Smooth muscle cell (in vitro differentiated cells): ENCODE results near the gene OR2T35. TPM values are rescaled to one million over a fixed set of nuclear protein-coding genes. Genes with fewer than 3 reads are reported as not detected.

Experiments
- DNase-seq: peaks from one replicate; lab custom pipeline; 2025; ENCODE audit not compliant: unreplicated experiment; lab: John Stamatoyannopoulos, UW
- H2AFZ ChIP-seq: fragments of 200-600 bp; sonication (generic); 2 replicates; pipeline ENCODE4 v1.6.0; 2016; ENCODE audit warnings: antibody characterized with exemption, low read depth, mild to moderate bottlenecking
- H3F3A ChIP-seq: fragments of 200-600 bp; sonication (generic); 2 replicates; pipeline ENCODE4 v1.6.0; 2017; ENCODE audit warnings: antibody characterized with exemption, low read depth
- H3K27ac ChIP-seq: fragments of 200-600 bp; sonication (generic); 2 replicates; pipeline ENCODE4 v1.5.1; 2016; ENCODE audit warnings: low read depth, mild to moderate bottlenecking
- H3K27me3 ChIP-seq: fragments of 200-600 bp; sonication (generic); 2 replicates; pipeline ENCODE4 v1.6.1; 2016; ENCODE audit warnings: low read depth, mild to moderate bottlenecking
- H3K36me3 ChIP-seq: fragments of 200-600 bp; sonication (generic); 2 replicates; pipeline ENCODE4 v1.5.1; 2016; ENCODE audit warnings: low read depth
- H3K4me1 ChIP-seq: fragments of 200-600 bp; sonication (generic); 2 replicates; pipeline ENCODE4 v1.5.1; 2016; ENCODE audit warnings: low read depth
- H3K4me2 ChIP-seq: fragments of 200-600 bp; sonication (generic); 2 replicates; pipeline ENCODE4 v1.6.0; 2016; ENCODE audit warnings: mild to moderate bottlenecking
- H3K4me3 ChIP-seq: fragments of 200-600 bp; sonication (generic); 2 replicates; pipeline ENCODE4 v1.5.1; 2016; ENCODE audit warnings: mild to moderate bottlenecking
- H3K79me2 ChIP-seq: fragments of 200-600 bp; sonication (generic); 2 replicates; pipeline ENCODE4 v1.6.0; 2016; ENCODE audit warnings: low read depth, mild to moderate bottlenecking
- H3K9ac ChIP-seq: fragments of 200-600 bp; sonication (generic); 2 replicates; pipeline ENCODE4 v1.6.0; 2016; ENCODE audit warnings: low read depth
- H3K9me3 ChIP-seq: fragments of 200-600 bp; sonication (generic); replicated peaks from 2 replicates; pipeline ENCODE4 v1.5.1; 2016; ENCODE audit warnings: low read depth
- H4K20me1 ChIP-seq: fragments of 200-600 bp; sonication (generic); 2 replicates; pipeline ENCODE4 v1.6.0; 2016; ENCODE audit warnings: low read depth
- WGBS: methylation state at CpG from one replicate; pipeline ENCODE4 v1.1.7; 2016; ENCODE audit warnings: low lambda C conversion rate; 5-methylcytosine and 5-hydroxymethylcytosine counted together
- polyA plus RNA-seq: library from polyadenylated mRNA; unstranded; fragments of >200 nt; fragmentation: Nextera tagmentation; extraction: Ambion mirVana; gene quantifications from 2 replicates; pipeline ENCODE4 v1.2.1, GENCODE V29; 2016
- total RNA-seq: library from RNA; depleted of rRNA; stranded (reverse); fragments of >200 nt; gene quantifications from 2 replicates; pipeline ENCODE4 v1.2.3, GENCODE V29; 2014
- TF ChIP-seq, protein P1 (sequence below): fragments of 200-600 bp; sonication (generic); IDR thresholded peaks from 2 replicates; pipeline ENCODE4 v1.5.1; 2017; ENCODE audit warnings: borderline replicate concordance, mild to moderate bottlenecking, antibody characterized with exemption; ENCODE audit not compliant: insufficient read depth, poor library complexity, severe bottlenecking

The OR2T35 gene
- total and polyA plus RNA-seq, 2 experiments from 2014 or later, result not detected

DNA sequence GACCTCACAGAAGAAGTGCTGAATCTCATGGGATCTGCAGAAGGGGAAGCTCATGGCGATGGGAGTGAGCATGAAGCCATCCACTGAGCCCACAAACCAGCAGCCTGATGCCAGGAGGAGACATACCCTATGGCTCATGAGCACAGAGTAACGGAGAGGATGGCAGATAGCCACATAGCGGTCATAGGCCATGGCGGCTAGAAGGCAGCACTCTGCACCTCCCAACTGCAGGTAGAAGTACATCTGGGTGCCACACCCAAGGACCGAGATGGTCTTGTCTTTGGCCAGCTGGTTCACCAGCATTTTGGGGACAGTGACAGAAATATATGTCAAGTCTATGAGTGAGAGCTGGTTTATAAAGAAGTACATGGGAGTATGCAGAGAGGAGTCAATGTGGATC lies 51.9 kb downstream of the OR2T35 start:
- H3K27ac ChIP-seq, result no peak overlapping the region
- H3K4me2 ChIP-seq, result no peak overlapping the region
- H3K27me3 ChIP-seq, result no peaks in the 10 kb centered on the region
- no peak overlapping the region for H3K9ac ChIP-seq
- no peaks in the 10 kb centered on the region for H3F3A ChIP-seq
- no peaks in the 10 kb centered on the region for H4K20me1 ChIP-seq
- no peak overlapping the region for H3K4me3 ChIP-seq
- WGBS, result 56% methylated on average over 5 of the region's 5 CpGs
- no peak overlapping the region for H2AFZ ChIP-seq
- no peak for DNase-seq
- no peaks in the 10 kb centered on the region for H3K36me3 ChIP-seq
- H3K9me3 ChIP-seq, result peaks cover 19% of the 10 kb centered on the region
- H3K4me1 ChIP-seq, result no peaks in the 10 kb centered on the region
- no peaks in the 10 kb centered on the region for H3K79me2 ChIP-seq
- TF ChIP-seq, protein P1, sequence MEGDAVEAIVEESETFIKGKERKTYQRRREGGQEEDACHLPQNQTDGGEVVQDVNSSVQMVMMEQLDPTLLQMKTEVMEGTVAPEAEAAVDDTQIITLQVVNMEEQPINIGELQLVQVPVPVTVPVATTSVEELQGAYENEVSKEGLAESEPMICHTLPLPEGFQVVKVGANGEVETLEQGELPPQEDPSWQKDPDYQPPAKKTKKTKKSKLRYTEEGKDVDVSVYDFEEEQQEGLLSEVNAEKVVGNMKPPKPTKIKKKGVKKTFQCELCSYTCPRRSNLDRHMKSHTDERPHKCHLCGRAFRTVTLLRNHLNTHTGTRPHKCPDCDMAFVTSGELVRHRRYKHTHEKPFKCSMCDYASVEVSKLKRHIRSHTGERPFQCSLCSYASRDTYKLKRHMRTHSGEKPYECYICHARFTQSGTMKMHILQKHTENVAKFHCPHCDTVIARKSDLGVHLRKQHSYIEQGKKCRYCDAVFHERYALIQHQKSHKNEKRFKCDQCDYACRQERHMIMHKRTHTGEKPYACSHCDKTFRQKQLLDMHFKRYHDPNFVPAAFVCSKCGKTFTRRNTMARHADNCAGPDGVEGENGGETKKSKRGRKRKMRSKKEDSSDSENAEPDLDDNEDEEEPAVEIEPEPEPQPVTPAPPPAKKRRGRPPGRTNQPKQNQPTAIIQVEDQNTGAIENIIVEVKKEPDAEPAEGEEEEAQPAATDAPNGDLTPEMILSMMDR, result no peak

DNA sequence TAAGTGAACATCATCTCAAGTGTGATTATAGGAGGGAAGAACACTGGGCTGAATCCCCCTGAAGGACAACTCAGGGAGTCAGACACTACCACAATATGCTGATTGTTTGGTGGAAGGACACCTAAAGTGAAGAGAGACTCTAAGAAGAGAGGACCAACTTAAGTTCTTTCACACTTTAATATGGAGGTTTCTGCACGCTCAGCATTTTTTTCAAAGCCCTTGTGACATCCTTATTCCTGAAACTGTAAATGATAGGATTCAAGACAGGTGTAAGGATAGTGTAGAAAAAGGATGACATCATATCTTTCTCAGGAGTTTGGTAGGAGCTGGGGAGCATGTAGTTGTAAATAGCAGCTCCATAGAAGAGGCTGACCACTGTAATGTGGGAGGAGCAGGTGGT lies 52.4 kb downstream of the OR2T35 start:
- H3K27ac ChIP-seq, result no peak overlapping the region
- no peaks in the 10 kb centered on the region for H3K79me2 ChIP-seq
- DNase-seq, result no peak
- no peaks in the 10 kb centered on the region for H3K36me3 ChIP-seq
- H3K9ac ChIP-seq, result no peak overlapping the region
- TF ChIP-seq, protein P1, result no peak
- H3K27me3 ChIP-seq, result no peaks in the 10 kb centered on the region
- H3K4me1 ChIP-seq, result no peaks in the 10 kb centered on the region
- H3F3A ChIP-seq, result no peaks in the 10 kb centered on the region
- H2AFZ ChIP-seq, result no peak overlapping the region
- no peak overlapping the region for H3K4me3 ChIP-seq
- peaks cover 21% of the 10 kb centered on the region for H3K9me3 ChIP-seq
- 54% methylated on average over 1 of the region's 1 CpG for WGBS
- H4K20me1 ChIP-seq, result no peaks in the 10 kb centered on the region
- no peak overlapping the region for H3K4me2 ChIP-seq

DNA sequence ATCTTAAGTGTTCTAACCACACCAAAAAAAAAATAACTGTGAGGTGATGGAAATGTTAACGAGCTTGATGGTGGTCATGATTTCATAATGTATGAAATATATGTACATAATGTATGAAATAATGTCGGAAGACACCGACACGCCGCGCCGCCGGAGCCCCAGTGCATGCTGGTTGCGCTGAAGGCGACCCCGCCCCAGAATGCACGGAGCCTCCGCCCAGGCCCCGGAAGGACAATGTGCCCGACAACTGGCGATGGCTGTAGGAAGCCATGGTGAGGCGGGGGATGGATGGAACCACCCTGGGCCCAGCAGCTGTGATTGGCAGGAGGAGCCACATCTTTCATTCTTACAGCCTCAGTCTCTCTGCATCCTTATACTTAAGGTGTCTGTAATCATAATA lies 55.0 kb downstream of the OR2T35 start:
- no peak overlapping the region for H3K9ac ChIP-seq
- WGBS, result 86% methylated on average over 17 of the region's 17 CpGs
- TF ChIP-seq, protein P1, result no peak
- H3K9me3 ChIP-seq, result peaks cover 17% of the 10 kb centered on the region
- no peaks in the 10 kb centered on the region for H3K79me2 ChIP-seq
- H3K27me3 ChIP-seq, result no peaks in the 10 kb centered on the region
- H3K36me3 ChIP-seq, result no peaks in the 10 kb centered on the region
- H4K20me1 ChIP-seq, result no peaks in the 10 kb centered on the region
- no peak overlapping the region for H3K27ac ChIP-seq
- H2AFZ ChIP-seq, result no peak overlapping the region
- no peaks in the 10 kb centered on the region for H3K4me1 ChIP-seq
- DNase-seq, result no peak
- H3F3A ChIP-seq, result no peaks in the 10 kb centered on the region
- H3K4me2 ChIP-seq, result no peak overlapping the region
- H3K4me3 ChIP-seq, result no peak overlapping the region

DNA sequence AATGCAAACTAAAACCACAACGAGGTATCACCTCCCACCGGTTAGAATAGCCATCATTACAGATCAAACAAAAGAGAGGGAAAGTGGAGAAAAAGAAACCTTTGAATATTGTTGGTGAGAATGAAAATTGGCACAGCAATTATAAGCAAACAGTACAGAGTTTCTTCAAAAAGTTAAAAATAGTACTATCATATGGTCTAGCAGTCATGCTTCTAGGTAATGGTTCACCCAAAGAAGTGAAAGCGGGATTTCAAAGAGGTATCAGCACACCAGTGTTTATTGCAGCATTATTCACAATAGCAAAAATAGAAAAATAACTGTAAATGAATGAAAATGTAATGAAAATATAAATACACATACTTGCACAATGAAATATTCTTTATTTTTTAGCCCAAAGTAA lies 55.7 kb downstream of the OR2T35 start:
- no peak overlapping the region for H3K4me3 ChIP-seq
- H4K20me1 ChIP-seq, result no peaks in the 10 kb centered on the region
- H3K36me3 ChIP-seq, result no peaks in the 10 kb centered on the region
- no peak overlapping the region for H2AFZ ChIP-seq
- TF ChIP-seq, protein P1, result no peak
- H3K27me3 ChIP-seq, result no peaks in the 10 kb centered on the region
- DNase-seq, result no peak
- H3K9me3 ChIP-seq, result peaks cover 17% of the 10 kb centered on the region
- no peaks in the 10 kb centered on the region for H3F3A ChIP-seq
- H3K9ac ChIP-seq, result no peak overlapping the region
- no peak overlapping the region for H3K27ac ChIP-seq
- WGBS, result 76% methylated on average over 3 of the region's 3 CpGs
- no peaks in the 10 kb centered on the region for H3K4me1 ChIP-seq
- H3K4me2 ChIP-seq, result no peak overlapping the region
- no peaks in the 10 kb centered on the region for H3K79me2 ChIP-seq
